HepG2 (cell line): Measurements from ENCODE around the gene SRSF1. TPM values are rescaled to one million over a fixed set of nuclear protein-coding genes. Genes with fewer than 3 reads are reported as not detected.
A peak's percentile ranks its signal among the peaks of the same experiment; 100 is the strongest.

Experiments
- ARHGAP35 ChIP-seq: sonication (generic); formaldehyde crosslinking; IDR thresholded peaks from 2 replicates; pipeline ENCODE4 v1.9.0; 2022; ENCODE audit warnings: mild to moderate bottlenecking, inconsistent platforms, moderate library complexity, missing genetic modification reagents, borderline replicate concordance
- CBFB ChIP-seq: sonication (generic); formaldehyde crosslinking; IDR thresholded peaks from 2 replicates; pipeline ENCODE4 v1.4.0; 2020; ENCODE audit warnings: missing genetic modification reagents
- ELF3 ChIP-seq: IDR thresholded peaks from 2 replicates; pipeline ENCODE4 v1.6.1; 2016; ENCODE audit warnings: missing genetic modification reagents, missing compliant biosample characterization
- ETV6 ChIP-seq: sonication (generic); formaldehyde crosslinking; conservative IDR thresholded peaks from 2 replicates; pipeline ENCODE4 v1.4.0; 2020; ENCODE audit warnings: missing genetic modification reagents
- FOSL1 ChIP-seq: sonication (generic); formaldehyde crosslinking; IDR thresholded peaks from 2 replicates; pipeline ENCODE4 v1.9.0; 2021; ENCODE audit warnings: missing genetic modification reagents, borderline replicate concordance
- FOXO4 ChIP-seq: sonication (generic); formaldehyde crosslinking; conservative IDR thresholded peaks from 2 replicates; pipeline ENCODE4 v1.8.1; 2023; ENCODE audit warnings: missing genetic modification reagents
- GPBP1L1 ChIP-seq: sonication (generic); formaldehyde crosslinking; IDR thresholded peaks from 2 replicates; pipeline ENCODE4 v1.5.0; 2020; ENCODE audit warnings: mild to moderate bottlenecking, missing genetic modification reagents
- HOXA5 ChIP-seq: sonication (generic); formaldehyde crosslinking; IDR thresholded peaks from 2 replicates; pipeline ENCODE4 v1.4.0; 2020; ENCODE audit warnings: missing genetic modification reagents
- LRRFIP1 ChIP-seq: sonication (generic); formaldehyde crosslinking; conservative IDR thresholded peaks from 2 replicates; pipeline ENCODE4 v1.4.0; 2020; ENCODE audit warnings: missing genetic modification reagents
- MAFG ChIP-seq: sonication (generic); formaldehyde crosslinking; IDR thresholded peaks from 2 replicates; pipeline ENCODE4 v1.5.1; 2020; ENCODE audit warnings: mild to moderate bottlenecking, missing genetic modification reagents
- MATR3 ChIP-seq: sonication (generic); formaldehyde crosslinking; IDR thresholded peaks from 2 replicates; pipeline ENCODE4 v1.4.0; 2020; ENCODE audit warnings: missing genetic modification reagents
- RBAK ChIP-seq: sonication (generic); formaldehyde crosslinking; IDR thresholded peaks from 2 replicates; pipeline ENCODE4 v1.5.1; 2020; ENCODE audit warnings: mild to moderate bottlenecking, missing genetic modification reagents
- TAF1 ChIP-seq: sonication (generic); formaldehyde crosslinking; IDR thresholded peaks from 2 replicates; pipeline ENCODE4 v1.4.0; 2020; ENCODE audit warnings: missing genetic modification reagents
- UBTF ChIP-seq: sonication (generic); formaldehyde crosslinking; IDR thresholded peaks from 2 replicates; pipeline ENCODE4 v1.4.0; 2020; ENCODE audit warnings: mild to moderate bottlenecking, missing genetic modification reagents
- ZBTB20 ChIP-seq: sonication (generic); formaldehyde crosslinking; IDR thresholded peaks from 2 replicates; pipeline ENCODE4 v1.8.1; 2023; ENCODE audit warnings: missing genetic modification reagents, low read depth, mild to moderate bottlenecking, borderline replicate concordance
- ZEB1 ChIP-seq: IDR thresholded peaks from 2 replicates; pipeline ENCODE4 v1.6.1; 2012; ENCODE audit warnings: mild to moderate bottlenecking, low read depth, inconsistent platforms; ENCODE audit not compliant: insufficient replicate concordance
- ZNF496 ChIP-seq: sonication (generic); formaldehyde crosslinking; IDR thresholded peaks from 2 replicates; pipeline ENCODE4 v1.8.1; 2023; ENCODE audit warnings: mild to moderate bottlenecking, moderate library complexity, missing genetic modification reagents; ENCODE audit not compliant: insufficient replicate concordance
- ZNF556 ChIP-seq: sonication (generic); formaldehyde crosslinking; IDR thresholded peaks from 2 replicates; pipeline ENCODE4 v1.4.0; 2020; ENCODE audit warnings: mild to moderate bottlenecking, missing genetic modification reagents, borderline replicate concordance
- ZNF749 ChIP-seq: sonication (generic); formaldehyde crosslinking; IDR thresholded peaks from 2 replicates; pipeline ENCODE4 v1.8.0; 2022; ENCODE audit warnings: mild to moderate bottlenecking, missing genetic modification reagents, moderate library complexity, borderline replicate concordance
- ZNF839 ChIP-seq: sonication (generic); formaldehyde crosslinking; IDR thresholded peaks from 2 replicates; pipeline ENCODE4 v1.4.0; 2020; ENCODE audit warnings: missing genetic modification reagents, mild to moderate bottlenecking, borderline replicate concordance
- ZSCAN21 ChIP-seq: sonication (generic); formaldehyde crosslinking; IDR thresholded peaks from 2 replicates; pipeline ENCODE4 v1.8.0; 2022; ENCODE audit warnings: mild to moderate bottlenecking, missing genetic modification reagents, moderate library complexity, borderline replicate concordance
- polyA plus RNA-seq, 8 experiments: library from polyadenylated mRNA; depleted of rRNA in 3 of 8; stranded (reverse) in 7 of 8; unstranded in 1 of 8; fragments of >200 nt; fragmentation: Illumina TruSeq in 4 of 8; extraction: Trizol in 4 of 8; gene quantifications; 2 replicates each; pipeline versions ENCODE4 v1.2.1 to v1.2.3, GENCODE V29; 2011 to 2016; ENCODE audit warnings: low read depth in 4 of 8, missing spikeins in 1 of 8, mixed read lengths in 1 of 8; ENCODE audit not compliant: insufficient read depth in 1 of 8
- total RNA-seq, 5 experiments: library from RNA; depleted of rRNA; stranded (reverse); fragments of >200 nt; fragmentation: Illumina TruSeq; extraction: Trizol; gene quantifications; 2 replicates each; pipeline ENCODE4 v1.2.3, GENCODE V29; 2016; ENCODE audit warnings: low read depth in 1 of 5

Gene SRSF1
- total and polyA plus RNA-seq, 2 of the 13 experiments (the other 11 are each of a cell fraction or from before 2014, with no cell fraction given): 142 to 445 TPM

GRCh38 chr17:58006924-58007780 lies at the start of gene SRSF1 (continued):
- TF ChIP-seq ZNF496 (CRISPR knock-in tag) (no peak), UBTF (CRISPR knock-in tag) (peak; percentile 97), TAF1 (CRISPR knock-in tag) (peak; percentile 99), ZBTB20 (CRISPR knock-in tag) (peak; percentile 97), ZNF556 (CRISPR knock-in tag) (peak; percentile 96; the same call in 1 of the 2 replicates), ARHGAP35 (CRISPR knock-in tag) (peak; percentile 95), GPBP1L1 (CRISPR knock-in tag) (no peak), LRRFIP1 (CRISPR knock-in tag) (no peak), CBFB (CRISPR knock-in tag) (no peak; the same call in 1 of the 2 replicates), ZNF749 (CRISPR knock-in tag) (peak; percentile 88), ZNF839 (CRISPR knock-in tag) (peak; percentile 94; the same call in 1 of the 2 replicates), MATR3 (CRISPR knock-in tag) (no peak), RBAK (CRISPR knock-in tag) (no peak), ZSCAN21 (CRISPR knock-in tag) (peak; percentile 64; the same call in 1 of the 2 replicates), FOXO4 (peak; percentile 97; the same call in 1 of the 2 replicates), FOSL1 (no peak), MAFG (CRISPR knock-in tag) (no peak), ZEB1 (no peak), HOXA5 (CRISPR knock-in tag) (peak; percentile 81; the same call in 1 of the 2 replicates), ETV6 (CRISPR knock-in tag) (peak; percentile 81; the same call in 1 of the 2 replicates), ELF3 (CRISPR knock-in tag) (peak; percentile 87)
